NCI-H2107 (cell line): ENCODE results near the gene CAPN2.
"Not testable (repeated sequence)": the region's sequence is repeated elsewhere in the genome, so short reads cannot be mapped to it uniquely, and the experiment has no call there.

Experiments used
- DNase-seq: peaks from one replicate; lab custom pipeline; 2025; lab: John Stamatoyannopoulos, UW

Gene CAPN2

GRCh38 chr1:223717123-223717522 lies 4.8 kb downstream of the CAPN2 start:
- DNase-seq = no peak

GRCh38 chr1:223717695-223718363 lies 5.5 kb downstream of the CAPN2 start:
- DNase-seq = no peak

GRCh38 chr1:223718850-223719249 lies 6.5 kb downstream of the CAPN2 start:
- no peak for DNase-seq

- DNase-seq = no peak
Observed at GRCh38 chr1:223720971-223721591, 8.7 kb downstream of the CAPN2 start.

GRCh38 chr1:223721658-223722607 lies 9.6 kb downstream of the CAPN2 start:
- DNase-seq = no peak

GRCh38 chr1:223723351-223723904 lies 11.1 kb downstream of the CAPN2 start:
- no peak for DNase-seq

- no peak for DNase-seq
Observed at GRCh38 chr1:223724376-223724775, 12.0 kb downstream of the CAPN2 start.

GRCh38 chr1:223725578-223725977 lies 13.2 kb downstream of the CAPN2 start:
- DNase-seq = no peak

- DNase-seq = no peak
Observed at GRCh38 chr1:223726380-223727001, 14.2 kb downstream of the CAPN2 start.

- no peak for DNase-seq
Observed at GRCh38 chr1:223727541-223727940, 15.2 kb downstream of the CAPN2 start.

GRCh38 chr1:223729906-223730305 lies 17.6 kb downstream of the CAPN2 start:
- DNase-seq = no peak

GRCh38 chr1:223730479-223731132 lies 18.3 kb downstream of the CAPN2 start:
- no peak for DNase-seq

GRCh38 chr1:223731133-223731770 lies 18.9 kb downstream of the CAPN2 start:
- no peak for DNase-seq

GRCh38 chr1:223732993-223733798 lies 20.9 kb downstream of the CAPN2 start:
- no peak for DNase-seq

GRCh38 chr1:223733898-223734852 lies 21.8 kb downstream of the CAPN2 start:
- no peak for DNase-seq

- not testable (repeated sequence) for DNase-seq
Observed at GRCh38 chr1:223736638-223737037, 24.3 kb downstream of the CAPN2 start.

- DNase-seq = no peak
Observed at GRCh38 chr1:223737342-223737741, 25.0 kb downstream of the CAPN2 start.

- peak; percentile 24 for DNase-seq
Observed at GRCh38 chr1:223738465-223739365, 26.4 kb downstream of the CAPN2 start.
